ENCODE data around the gene TTC34. TPM values are rescaled to one million over a fixed set of nuclear protein-coding genes. Genes with fewer than 3 reads are reported as not detected.

TTC34 gene
- total RNA-seq, 2 experiments from 2014 or later: 1.5 to 1.6 TPM

GRCh38 chr1:2824999-2825398, 23.5 kb upstream of the TTC34 start:
- H3K27ac Mint-ChIP-seq: no peak overlapping the region
- no peaks in the 10 kb centered on the region for H3K4me1 Mint-ChIP-seq
- no peaks in the 10 kb centered on the region for H3K27me3 Mint-ChIP-seq
- H3K4me3 Mint-ChIP-seq: no peak overlapping the region
- H3K36me3 Mint-ChIP-seq (ENCODE audit: low read depth): no peaks in the 10 kb centered on the region
- POLR2A ChIA-PET: no interaction called here
- H3K9me3 Mint-ChIP-seq: peaks cover 4% of the 10 kb centered on the region
- no peak for DNase-seq
- CTCF ChIA-PET: no interaction called here

GRCh38 chr1:2823921-2824610, 22.6 kb upstream of the TTC34 start:
- H3K36me3 Mint-ChIP-seq (ENCODE audit: low read depth): no peaks in the 10 kb centered on the region
- no peak for DNase-seq
- H3K4me3 Mint-ChIP-seq: no peak overlapping the region
- H3K9me3 Mint-ChIP-seq: peaks cover 4% of the 10 kb centered on the region
- POLR2A ChIA-PET: no interaction called here
- CTCF ChIA-PET: no interaction called here
- H3K27me3 Mint-ChIP-seq: no peaks in the 10 kb centered on the region
- H3K27ac Mint-ChIP-seq: no peak overlapping the region
- no peaks in the 10 kb centered on the region for H3K4me1 Mint-ChIP-seq

- CTCF ChIA-PET: interaction anchor here (0.8 to 1.6 kb wide), 2 partner anchors 17 to 99 kb away, joined by 3 to 5 read pairs; no protein-coding TSS in a partner anchor
- H3K4me1 Mint-ChIP-seq: no peaks in the 10 kb centered on the region
- no peaks in the 10 kb centered on the region for H3K27me3 Mint-ChIP-seq
- H3K9me3 Mint-ChIP-seq: peaks cover 2% of the 10 kb centered on the region
- H3K36me3 Mint-ChIP-seq (ENCODE audit: low read depth): no peaks in the 10 kb centered on the region
- no peak overlapping the region for H3K4me3 Mint-ChIP-seq
- no peak for DNase-seq
- POLR2A ChIA-PET: no interaction called here
- no peak overlapping the region for H3K27ac Mint-ChIP-seq
Measured at GRCh38 chr1:2822621-2823145, 21.2 kb upstream of the TTC34 start.

- POLR2A ChIA-PET: no interaction called here
- peak; percentile 36 for DNase-seq
Measured at GRCh38 chr1:2821966-2822620, 20.6 kb upstream of the TTC34 start.

GRCh38 chr1:2821373-2821955, 20.0 kb upstream of the TTC34 start:
- ChIA-PET POLR2A (no interaction called here), CTCF (interaction anchor here (1.6 kb wide), 1 partner anchor 101 kb away, joined by 5 read pairs; no protein-coding TSS in a partner anchor)

More at GRCh38 chr1:2821966-2822620, 20.6 kb upstream of the TTC34 start:
- Mint-ChIP-seq H3K4me1 (no peaks in the 10 kb centered on the region), H3K4me3 (no peak overlapping the region), H3K9me3 (no peaks in the 10 kb centered on the region), H3K36me3 (ENCODE audit: low read depth) (no peaks in the 10 kb centered on the region), H3K27me3 (no peaks in the 10 kb centered on the region), H3K27ac (no peak overlapping the region)
- CTCF ChIA-PET: interaction anchor here (0.8 to 1.6 kb wide), 2 partner anchors 18 to 100 kb away, joined by 3 to 5 read pairs; no protein-coding TSS in a partner anchor

GRCh38 chr1:2820731-2821372, 19.4 kb upstream of the TTC34 start:
- ChIA-PET CTCF (no interaction called here), POLR2A (no interaction called here)
- Mint-ChIP-seq H3K4me3 (no peak overlapping the region), H3K9me3 (no peaks in the 10 kb centered on the region), H3K4me1 (no peaks in the 10 kb centered on the region), H3K27ac (no peak overlapping the region), H3K27me3 (no peaks in the 10 kb centered on the region), H3K36me3 (ENCODE audit: low read depth) (no peaks in the 10 kb centered on the region)
- DNase-seq: no peak

More at GRCh38 chr1:2821373-2821955, 20.0 kb upstream of the TTC34 start:
- no peaks in the 10 kb centered on the region for H3K4me1 Mint-ChIP-seq
- no peak overlapping the region for H3K4me3 Mint-ChIP-seq
- DNase-seq: no peak
- H3K9me3 Mint-ChIP-seq: no peaks in the 10 kb centered on the region
- H3K36me3 Mint-ChIP-seq (ENCODE audit: low read depth): no peaks in the 10 kb centered on the region
- H3K27me3 Mint-ChIP-seq: no peaks in the 10 kb centered on the region
- no peak overlapping the region for H3K27ac Mint-ChIP-seq

GRCh38 chr1:2819831-2820730, 18.6 kb upstream of the TTC34 start:
- no peak overlapping the region for H3K4me3 Mint-ChIP-seq
- no peaks in the 10 kb centered on the region for H3K27me3 Mint-ChIP-seq
- H3K4me1 Mint-ChIP-seq: no peaks in the 10 kb centered on the region
- ChIA-PET POLR2A (no interaction called here), CTCF (no interaction called here)
- no peaks in the 10 kb centered on the region for H3K9me3 Mint-ChIP-seq
- no peak overlapping the region for H3K27ac Mint-ChIP-seq
- no peak for DNase-seq
- no peaks in the 10 kb centered on the region for H3K36me3 Mint-ChIP-seq (ENCODE audit: low read depth)

- Mint-ChIP-seq H3K27ac (no peak overlapping the region), H3K27me3 (no peaks in the 10 kb centered on the region), H3K4me3 (no peak overlapping the region), H3K4me1 (no peaks in the 10 kb centered on the region), H3K36me3 (ENCODE audit: low read depth) (no peaks in the 10 kb centered on the region), H3K9me3 (no peaks in the 10 kb centered on the region)
- POLR2A ChIA-PET: no interaction called here
- CTCF ChIA-PET: no interaction called here
- DNase-seq: no peak
Measured at GRCh38 chr1:2819429-2819828, 17.9 kb upstream of the TTC34 start.

GRCh38 chr1:2817784-2818564, 16.5 kb upstream of the TTC34 start:
- Mint-ChIP-seq H3K36me3 (ENCODE audit: low read depth) (no peaks in the 10 kb centered on the region), H3K4me1 (no peaks in the 10 kb centered on the region), H3K9me3 (no peaks in the 10 kb centered on the region), H3K27ac (no peak overlapping the region), H3K27me3 (no peaks in the 10 kb centered on the region), H3K4me3 (no peak overlapping the region)
- CTCF ChIA-PET: no interaction called here
- POLR2A ChIA-PET: no interaction called here
- DNase-seq: no peak

GRCh38 chr1:2816786-2817185, 15.3 kb upstream of the TTC34 start:
- H3K27ac Mint-ChIP-seq: no peak overlapping the region
- H3K27me3 Mint-ChIP-seq: no peaks in the 10 kb centered on the region
- no peaks in the 10 kb centered on the region for H3K36me3 Mint-ChIP-seq (ENCODE audit: low read depth)
- no peaks in the 10 kb centered on the region for H3K9me3 Mint-ChIP-seq
- DNase-seq: no peak
- ChIA-PET CTCF (no interaction called here), POLR2A (no interaction called here)
- no peak overlapping the region for H3K4me3 Mint-ChIP-seq
- H3K4me1 Mint-ChIP-seq: no peaks in the 10 kb centered on the region

GRCh38 chr1:2815551-2815950, 14.1 kb upstream of the TTC34 start:
- no peak for DNase-seq
- Mint-ChIP-seq H3K27me3 (no peaks in the 10 kb centered on the region), H3K36me3 (ENCODE audit: low read depth) (no peaks in the 10 kb centered on the region), H3K9me3 (no peaks in the 10 kb centered on the region), H3K27ac (no peak overlapping the region), H3K4me3 (no peak overlapping the region), H3K4me1 (no peaks in the 10 kb centered on the region)
- CTCF ChIA-PET: no interaction called here
- POLR2A ChIA-PET: no interaction called here

- Mint-ChIP-seq H3K4me3 (no peak overlapping the region), H3K36me3 (ENCODE audit: low read depth) (no peaks in the 10 kb centered on the region), H3K9me3 (no peaks in the 10 kb centered on the region), H3K27me3 (no peaks in the 10 kb centered on the region), H3K4me1 (no peaks in the 10 kb centered on the region), H3K27ac (no peak overlapping the region)
- ChIA-PET POLR2A (no interaction called here), CTCF (interaction anchor here (1.0 kb wide), 1 partner anchor 28 kb away, joined by 3 read pairs; no protein-coding TSS in a partner anchor)
- no peak for DNase-seq
Measured at GRCh38 chr1:2814511-2815075, 13.1 kb upstream of the TTC34 start.

All from activated CD4-positive, alpha-beta memory T cell treated with anti-CD3 and anti-CD28 coated beads, Interleukin-2, amount 10 ng/mL, durations not matched to agents 7 days and 5 days (primary cell).